CD14-positive monocyte (primary cell): ENCODE data around the gene PAM. TPM values are rescaled to one million over a fixed set of nuclear protein-coding genes. Genes with fewer than 3 reads are reported as not detected.

Experiments used
- DNase-seq, 3 donors: peaks; one replicate each; pipeline ENCODE4 v3.0.0-alpha.2; 2011 to 2022
- H2AFZ ChIP-seq: 2 replicates; pipeline ENCODE4 v1.6.0; 2012; ENCODE audit warnings: mild to moderate bottlenecking, low read depth, low read length, inconsistent platforms; ENCODE audit not compliant: insufficient read depth, poor library complexity, severe bottlenecking
- H3K27ac ChIP-seq, 2 donors: 1 replicate in 1 of 2; 2 replicates in 1 of 2; pipeline ENCODE4 v1.5.1; 2012 to 2013; ENCODE audit warnings: low read length in 2 of 2, control low read depth in 1 of 2, inconsistent platforms in 1 of 2, low read depth in 1 of 2, mild to moderate bottlenecking in 1 of 2
- H3K27me3 ChIP-seq, 2 donors: one replicate each; pipeline versions ENCODE4 v1.6.0 to v1.6.1; 2011 to 2013; ENCODE audit warnings: low read length in 2 of 2; ENCODE audit not compliant: control insufficient read depth in 2 of 2, insufficient read depth in 2 of 2
- H3K36me3 ChIP-seq, 2 donors: replicated peaks in 1 of 2; 1 replicate in 1 of 2; 2 replicates in 1 of 2; pipeline versions ENCODE4 v1.5.1 to v1.6.1; 2012 to 2013; ENCODE audit warnings: low read length in 2 of 2, control low read depth in 1 of 2, inconsistent platforms in 1 of 2, mild to moderate bottlenecking in 1 of 2; ENCODE audit not compliant: insufficient read depth in 2 of 2, control insufficient read depth in 1 of 2
- H3K4me1 ChIP-seq, 2 donors: 1 replicate in 1 of 2; 2 replicates in 1 of 2; pipeline versions ENCODE4 v1.5.1 to v1.6.1; 2012 to 2013; ENCODE audit warnings: low read length in 2 of 2, control low read depth in 1 of 2, inconsistent platforms in 1 of 2, mild to moderate bottlenecking in 1 of 2, moderate library complexity in 1 of 2; ENCODE audit not compliant: insufficient read depth in 2 of 2, control insufficient read depth in 1 of 2
- H3K4me2 ChIP-seq: replicated peaks from 2 replicates; pipeline ENCODE3; 2012; ENCODE audit warnings: low read length, moderate library complexity, mild to moderate bottlenecking; ENCODE audit not compliant: poor library complexity, severe bottlenecking; ENCODE audit errors: extremely low read depth
- H3K4me3 ChIP-seq, 3 experiments: fragments of 200-600 bp in 1 of 3; sonication (generic) in 1 of 3; replicated peaks in 1 of 3; 1 replicate in 2 of 3; 2 replicates in 1 of 3; pipeline ENCODE4 v1.5.1; 2011 to 2013; ENCODE audit warnings: low read length in 3 of 3, mild to moderate bottlenecking in 3 of 3, control low read depth in 2 of 3, low read depth in 2 of 3, inconsistent platforms in 1 of 3, moderate library complexity in 1 of 3
- H3K79me2 ChIP-seq: 2 replicates; pipeline ENCODE4 v1.6.0; 2012; ENCODE audit warnings: mild to moderate bottlenecking, control low read depth, inconsistent platforms, low read length, moderate library complexity; ENCODE audit not compliant: insufficient read depth
- H3K9ac ChIP-seq: 2 replicates; pipeline ENCODE4 v1.6.0; 2017; ENCODE audit warnings: low read length, mild to moderate bottlenecking; ENCODE audit not compliant: insufficient read depth, poor library complexity, severe bottlenecking
- H3K9me3 ChIP-seq, 2 donors: replicated peaks in 1 of 2; 1 replicate in 1 of 2; 2 replicates in 1 of 2; pipeline versions ENCODE4 v1.5.1 to v1.6.1; 2012 to 2013; ENCODE audit warnings: low read length in 2 of 2, control low read depth in 1 of 2; ENCODE audit not compliant: control insufficient read depth in 1 of 2, insufficient read depth in 1 of 2
- H4K20me1 ChIP-seq: 2 replicates; pipeline ENCODE4 v1.6.0; 2012; ENCODE audit warnings: mild to moderate bottlenecking, low read length, control low read depth, moderate library complexity; ENCODE audit not compliant: insufficient read depth
- H3K27ac Mint-ChIP-seq, 7 donors: one replicate each; pipeline ENCODE4 v1.8.0; 2020; ENCODE audit warnings: mild to moderate bottlenecking in 7 of 7, mixed read lengths in 7 of 7, moderate library complexity in 6 of 7, inconsistent platforms in 2 of 7
- H3K27me3 Mint-ChIP-seq, 3 donors: one replicate each; pipeline ENCODE4 v1.8.0; 2021 to 2022; ENCODE audit warnings: low read depth in 3 of 3, mild to moderate bottlenecking in 3 of 3, mixed read lengths in 3 of 3, moderate library complexity in 3 of 3, inconsistent platforms in 1 of 3
- H3K36me3 Mint-ChIP-seq, 2 donors: one replicate each; pipeline ENCODE4 v1.8.0; 2020; ENCODE audit warnings: mixed read lengths in 2 of 2, inconsistent platforms in 1 of 2, mild to moderate bottlenecking in 1 of 2
- H3K4me1 Mint-ChIP-seq: one replicate; pipeline ENCODE4 v1.8.0; 2020; ENCODE audit warnings: mild to moderate bottlenecking, mixed read lengths
- H3K4me3 Mint-ChIP-seq, 2 donors: one replicate each; pipeline ENCODE4 v1.8.0; 2020; ENCODE audit warnings: mild to moderate bottlenecking in 2 of 2, mixed read lengths in 2 of 2, moderate library complexity in 1 of 2
- H3K9me3 Mint-ChIP-seq, 7 donors: one replicate each; pipeline ENCODE4 v1.8.0; 2020 to 2022; ENCODE audit warnings: mixed read lengths in 7 of 7, mild to moderate bottlenecking in 6 of 7, moderate library complexity in 6 of 7, inconsistent platforms in 2 of 7
- CTCF ChIP-seq: fragments of 200-600 bp; IDR thresholded peaks from one replicate; pipeline ENCODE4 v1.8.0; 2022; ENCODE audit warnings: antibody characterized with exemption, mild to moderate bottlenecking
- WGBS: methylation state at CpG from one replicate; pipeline ENCODE4 v1.1.5; 2013; ENCODE audit warnings: missing lambda C conversion rate; ENCODE audit not compliant: insufficient coverage; 5-methylcytosine and 5-hydroxymethylcytosine counted together
- intact Hi-C, 2 donors: fragments of 100-400 bp; cut with micrococcal nuclease; formaldehyde crosslinking; loops; one replicate each; pipeline versions ENCODE4 v1.15.0 to v1.15.1; 2023
- polyA plus RNA-seq, 3 donors: library from polyadenylated mRNA; depleted of rRNA in 1 of 3; unstranded in 2 of 3; stranded (reverse) in 1 of 3; fragments of 300-500 nt in 2 of 3; fragments of >200 nt in 1 of 3; fragmentation: Illumina TruSeq in 2 of 3; gene quantifications; 1 replicate in 2 of 3; 2 replicates in 1 of 3; pipeline ENCODE4 v1.2.3, GENCODE V29; 2012 to 2021

Gene PAM
- polyA plus RNA-seq, 3 donors, result 11.8 to 27.4 (median 12.8) TPM

GRCh38 chr5:102895234-102895633, 140.1 kb downstream of the PAM start:
- no peaks in the 10 kb centered on the region for H3K9me3 Mint-ChIP-seq
- H3K27ac Mint-ChIP-seq, result no peak overlapping the region

GRCh38 chr5:102895976-102896375, 140.9 kb downstream of the PAM start:
- TF ChIP-seq CTCF, result no peak
- Histone ChIP-seq H3K9me3 (no peaks in the 10 kb centered on the region), H3K27me3 (no peaks in the 10 kb centered on the region), H2AFZ (no peak overlapping the region), H3K4me2 (no peak overlapping the region), H4K20me1 (no peaks in the 10 kb centered on the region), H3K4me3 (no peak overlapping the region), H3K36me3 (no peaks in the 10 kb centered on the region), H3K27ac (no peak overlapping the region), H3K9ac (no peak overlapping the region), H3K79me2 (no peaks in the 10 kb centered on the region), H3K4me1 (no peaks in the 10 kb centered on the region)
- Mint-ChIP-seq H3K36me3 (peaks cover 0 to 5% of the 10 kb centered on the region in 2 donors), H3K4me3 (no peak overlapping the region), H3K27me3 (peaks cover 0 to 1% (median 0%) of the 10 kb centered on the region in 3 donors), H3K27ac (no peak overlapping the region), H3K4me1 (peaks cover 2% of the 10 kb centered on the region), H3K9me3 (no peaks in the 10 kb centered on the region)
- WGBS, result no CpG with 5 or more reads among the region's 6 CpGs
- intact Hi-C loops, result no loop called here
- DNase-seq, result no peak

More at GRCh38 chr5:102895234-102895633, 140.1 kb downstream of the PAM start:
- H3K27me3 ChIP-seq, result no peaks in the 10 kb centered on the region
- no peak overlapping the region for H3K27ac ChIP-seq
- TF ChIP-seq CTCF, result no peak
- Mint-ChIP-seq H3K36me3 (peaks cover 0 to 5% of the 10 kb centered on the region in 2 donors), H3K4me3 (no peak overlapping the region), H3K27me3 (peaks cover 0 to 1% (median 0%) of the 10 kb centered on the region in 3 donors), H3K4me1 (peaks cover 2% of the 10 kb centered on the region)
- H3K79me2 ChIP-seq, result no peaks in the 10 kb centered on the region
- H3K4me2 ChIP-seq, result no peak overlapping the region
- H3K4me1 ChIP-seq, result no peaks in the 10 kb centered on the region
- H2AFZ ChIP-seq, result no peak overlapping the region
- no peak overlapping the region for H3K4me3 ChIP-seq
- no peak overlapping the region for H3K9ac ChIP-seq
- intact Hi-C loops, result no loop called here
- H3K9me3 ChIP-seq, result no peaks in the 10 kb centered on the region
- no peak for DNase-seq
- no peaks in the 10 kb centered on the region for H4K20me1 ChIP-seq
- no peaks in the 10 kb centered on the region for H3K36me3 ChIP-seq
